Mesendoderm (in vitro differentiated cells): ENCODE data around the gene CNR1.

Experiments used
- DNase-seq: peaks from one replicate; pipeline ENCODE4 v3.0.0; 2013
- H2AK5ac ChIP-seq: 2 replicates; pipeline ENCODE4 v1.6.1; 2013; ENCODE audit warnings: low read length, inconsistent platforms
- H2BK120ac ChIP-seq: 2 replicates; pipeline ENCODE4 v1.6.1; 2013; ENCODE audit warnings: low read depth, mild to moderate bottlenecking, low read length, moderate library complexity, mixed read lengths
- H2BK15ac ChIP-seq: replicated peaks from 2 replicates; pipeline ENCODE4 v1.6.1; 2013; ENCODE audit warnings: low read depth, mild to moderate bottlenecking, moderate library complexity
- H2BK5ac ChIP-seq: 2 replicates; pipeline ENCODE4 v1.6.1; 2013; ENCODE audit warnings: low read length, inconsistent platforms
- H3K18ac ChIP-seq: 2 replicates; pipeline ENCODE4 v1.6.1; 2013; ENCODE audit warnings: mild to moderate bottlenecking, low read length, mixed read lengths
- H3K23ac ChIP-seq: one replicate; pipeline ENCODE4 v1.6.1; 2013; ENCODE audit warnings: low read length
- H3K27ac ChIP-seq: 2 replicates; pipeline ENCODE4 v1.5.1; 2013; ENCODE audit warnings: low read depth, mild to moderate bottlenecking, inconsistent platforms, low read length, moderate library complexity
- H3K27me3 ChIP-seq: 2 replicates; pipeline ENCODE4 v1.6.1; 2013; ENCODE audit warnings: low read length, control low read depth, mild to moderate bottlenecking, inconsistent platforms; ENCODE audit not compliant: insufficient read depth, poor library complexity
- H3K36me3 ChIP-seq: 2 replicates; pipeline ENCODE4 v1.6.1; 2013; ENCODE audit warnings: low read length, inconsistent platforms; ENCODE audit not compliant: control insufficient read depth, insufficient read depth
- H3K4ac ChIP-seq: one replicate; pipeline ENCODE4 v1.6.1; 2013; ENCODE audit warnings: low read depth, mild to moderate bottlenecking, low read length, moderate library complexity
- H3K4me1 ChIP-seq: 2 replicates; pipeline ENCODE4 v1.6.1; 2013; ENCODE audit warnings: low read depth, low read length, inconsistent platforms; ENCODE audit not compliant: control insufficient read depth
- H3K4me2 ChIP-seq: 2 replicates; pipeline ENCODE4 v1.6.1; 2013; ENCODE audit warnings: low read length
- H3K4me3 ChIP-seq: 2 replicates; pipeline ENCODE4 v1.5.1; 2013; ENCODE audit warnings: mild to moderate bottlenecking, low read length
- H3K56ac ChIP-seq: one replicate; pipeline ENCODE4 v1.6.1; 2013; ENCODE audit warnings: low read length
- H3K79me1 ChIP-seq: 2 replicates; pipeline ENCODE4 v1.6.1; 2013; ENCODE audit warnings: low read length, inconsistent platforms
- H3K79me2 ChIP-seq: 2 replicates; pipeline ENCODE4 v1.6.1; 2013; ENCODE audit warnings: mild to moderate bottlenecking, low read length; ENCODE audit not compliant: control insufficient read depth, insufficient read depth
- H3K9ac ChIP-seq: 2 replicates; pipeline ENCODE4 v1.6.1; 2013; ENCODE audit warnings: low read length, inconsistent platforms
- H4K5ac ChIP-seq: one replicate; pipeline ENCODE4 v1.6.1; 2013; ENCODE audit warnings: low read length
- H4K8ac ChIP-seq: one replicate; pipeline ENCODE4 v1.6.1; 2013; ENCODE audit warnings: low read depth, mild to moderate bottlenecking, control low read depth, low read length, moderate library complexity
- WGBS: extraction: QIAGEN DNeasy Blood & Tissue Kit; methylation state at CpG from one replicate; pipeline ENCODE4 v1.1.7; 2013; ENCODE audit warnings: low lambda C conversion rate, missing lambda C conversion rate; ENCODE audit not compliant: insufficient coverage; ENCODE audit errors: extremely low coverage; 5-methylcytosine and 5-hydroxymethylcytosine counted together

Gene CNR1

GRCh38 chr6:88124925-88125557 is 41.1 kb downstream of the CNR1 start:
- Histone ChIP-seq H3K23ac (no peak overlapping the region), H2BK5ac (no peak overlapping the region), H3K4me2 (no peak overlapping the region), H3K4ac (no peak overlapping the region), H4K5ac (no peak overlapping the region), H3K79me1 (no peaks in the 10 kb centered on the region), H4K8ac (no peak overlapping the region), H2BK15ac (no peak overlapping the region), H3K4me1 (no peaks in the 10 kb centered on the region), H3K27ac (no peak overlapping the region), H3K27me3 (no peaks in the 10 kb centered on the region), H3K36me3 (no peaks in the 10 kb centered on the region), H3K79me2 (no peaks in the 10 kb centered on the region), H2AK5ac (no peak overlapping the region), H3K56ac (no peak overlapping the region), H2BK120ac (no peak overlapping the region), H3K9ac (no peak overlapping the region), H3K4me3 (no peak overlapping the region), H3K18ac (no peak overlapping the region)
- no CpG with 5 or more reads among the region's 3 CpGs for WGBS
- DNase-seq = peak; percentile 9

DNA sequence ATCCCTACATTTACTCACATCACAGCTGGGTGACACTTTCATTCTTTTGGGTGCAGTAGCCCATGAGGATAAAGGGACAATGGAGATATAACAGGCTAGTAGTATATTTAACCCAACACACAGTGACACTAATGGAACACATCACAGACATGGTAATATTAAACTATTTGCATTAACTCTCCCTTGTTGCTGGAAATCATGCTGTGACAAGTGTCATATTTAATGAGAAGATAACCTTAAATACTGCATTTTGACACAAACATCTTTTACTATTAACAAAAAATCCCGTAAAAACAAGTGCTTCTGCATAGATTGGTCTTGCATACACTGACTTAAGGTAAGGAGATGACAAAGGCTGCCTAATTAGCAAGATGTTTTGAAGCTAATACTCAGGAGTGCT is 45.5 kb downstream of the CNR1 start:
- no peak overlapping the region for H3K4ac ChIP-seq
- no peaks in the 10 kb centered on the region for H3K4me1 ChIP-seq
- no peak overlapping the region for H2BK120ac ChIP-seq
- DNase-seq = no peak
- H3K23ac ChIP-seq = no peak overlapping the region
- no peak overlapping the region for H2BK15ac ChIP-seq
- H3K4me3 ChIP-seq = no peak overlapping the region
- no peak overlapping the region for H4K8ac ChIP-seq
- no peak overlapping the region for H2AK5ac ChIP-seq
- H3K36me3 ChIP-seq = no peaks in the 10 kb centered on the region
- no CpG with 5 or more reads among the region's 1 CpG for WGBS
- H4K5ac ChIP-seq = no peak overlapping the region
- H3K79me1 ChIP-seq = no peaks in the 10 kb centered on the region
- no peak overlapping the region for H3K18ac ChIP-seq
- H3K4me2 ChIP-seq = no peak overlapping the region
- H3K27me3 ChIP-seq = no peaks in the 10 kb centered on the region
- H3K9ac ChIP-seq = no peak overlapping the region
- H3K27ac ChIP-seq = no peak overlapping the region
- H2BK5ac ChIP-seq = no peak overlapping the region
- H3K56ac ChIP-seq = no peak overlapping the region
- no peaks in the 10 kb centered on the region for H3K79me2 ChIP-seq

DNA sequence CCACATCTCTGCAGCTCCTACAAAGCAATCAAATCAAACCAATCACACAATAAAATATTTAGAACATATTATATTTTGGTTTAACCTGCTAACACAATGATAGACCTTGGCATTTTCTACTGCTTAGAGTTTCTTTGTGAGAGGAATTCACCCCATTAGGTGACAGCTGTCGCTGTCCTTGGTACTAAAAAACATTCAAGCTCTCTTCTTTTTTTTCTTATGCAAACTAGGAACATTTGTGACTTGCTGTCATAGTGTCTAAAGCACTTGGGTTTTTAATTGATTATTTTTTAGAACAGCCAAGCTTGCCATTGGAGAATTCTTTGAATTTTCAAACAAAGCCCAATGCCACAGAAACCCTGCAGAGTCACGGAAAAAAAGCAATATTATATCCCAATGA is 46.4 kb downstream of the CNR1 start:
- no peak overlapping the region for H3K23ac ChIP-seq
- no peak overlapping the region for H3K27ac ChIP-seq
- H3K18ac ChIP-seq = no peak overlapping the region
- H3K4ac ChIP-seq = no peak overlapping the region
- H3K79me1 ChIP-seq = no peaks in the 10 kb centered on the region
- H4K5ac ChIP-seq = no peak overlapping the region
- DNase-seq = peak; percentile 54
- H3K4me1 ChIP-seq = no peaks in the 10 kb centered on the region
- no peak overlapping the region for H4K8ac ChIP-seq
- no peak overlapping the region for H2BK5ac ChIP-seq
- WGBS = no CpG with 5 or more reads among the region's 2 CpGs
- H3K27me3 ChIP-seq = no peaks in the 10 kb centered on the region
- H2BK120ac ChIP-seq = no peak overlapping the region
- no peak overlapping the region for H3K4me2 ChIP-seq
- no peak overlapping the region for H3K56ac ChIP-seq
- H3K36me3 ChIP-seq = no peaks in the 10 kb centered on the region
- H3K4me3 ChIP-seq = no peak overlapping the region
- H3K9ac ChIP-seq = no peak overlapping the region
- H3K79me2 ChIP-seq = no peaks in the 10 kb centered on the region
- H2AK5ac ChIP-seq = no peak overlapping the region
- no peak overlapping the region for H2BK15ac ChIP-seq

DNA sequence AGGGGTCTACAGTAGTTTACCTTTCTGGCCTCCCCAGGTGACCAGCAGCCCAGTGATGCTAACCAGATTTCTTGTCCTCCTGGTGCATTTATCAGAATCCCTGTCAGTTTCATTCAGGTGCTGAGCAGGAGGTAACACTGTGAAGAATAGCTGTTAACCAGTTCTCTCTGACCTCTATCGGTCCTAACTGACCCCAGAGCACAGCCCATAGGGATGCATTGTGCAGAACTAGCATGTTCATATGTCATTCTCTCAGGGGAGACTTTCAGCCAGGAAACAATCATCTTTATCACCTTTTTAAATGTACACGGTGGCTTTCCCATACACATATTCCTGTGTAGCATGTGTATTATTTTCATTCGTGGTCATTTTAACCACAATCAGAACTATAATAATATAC is 49.9 kb downstream of the CNR1 start:
- no peak overlapping the region for H3K23ac ChIP-seq
- no peaks in the 10 kb centered on the region for H3K27me3 ChIP-seq
- no peak overlapping the region for H3K27ac ChIP-seq
- H3K4me1 ChIP-seq = no peaks in the 10 kb centered on the region
- no peak overlapping the region for H4K8ac ChIP-seq
- H3K36me3 ChIP-seq = no peaks in the 10 kb centered on the region
- no peak for DNase-seq
- H3K56ac ChIP-seq = no peak overlapping the region
- H2AK5ac ChIP-seq = no peak overlapping the region
- WGBS = no CpG with 5 or more reads among the region's 3 CpGs
- no peak overlapping the region for H3K4me3 ChIP-seq
- H3K79me1 ChIP-seq = no peaks in the 10 kb centered on the region
- no peak overlapping the region for H3K4ac ChIP-seq
- no peak overlapping the region for H3K9ac ChIP-seq
- no peak overlapping the region for H3K18ac ChIP-seq
- H2BK15ac ChIP-seq = no peak overlapping the region
- no peak overlapping the region for H2BK120ac ChIP-seq
- no peak overlapping the region for H2BK5ac ChIP-seq
- no peak overlapping the region for H3K4me2 ChIP-seq
- no peaks in the 10 kb centered on the region for H3K79me2 ChIP-seq
- H4K5ac ChIP-seq = no peak overlapping the region

GRCh38 chr6:88115307-88115706 is 50.8 kb downstream of the CNR1 start:
- Histone ChIP-seq H4K8ac (no peak overlapping the region), H2BK5ac (no peak overlapping the region), H3K36me3 (no peaks in the 10 kb centered on the region), H3K23ac (no peak overlapping the region), H2BK120ac (no peak overlapping the region), H4K5ac (no peak overlapping the region), H2BK15ac (no peak overlapping the region), H3K79me1 (no peaks in the 10 kb centered on the region), H3K79me2 (no peaks in the 10 kb centered on the region), H2AK5ac (no peak overlapping the region), H3K4me1 (no peaks in the 10 kb centered on the region), H3K18ac (no peak overlapping the region), H3K4ac (no peak overlapping the region), H3K9ac (no peak overlapping the region), H3K56ac (no peak overlapping the region), H3K27me3 (no peaks in the 10 kb centered on the region), H3K4me2 (no peak overlapping the region), H3K27ac (no peak overlapping the region), H3K4me3 (no peak overlapping the region)
- no peak for DNase-seq
- no CpG with 5 or more reads among the region's 2 CpGs for WGBS

GRCh38 chr6:88114838-88115237 is 51.3 kb downstream of the CNR1 start:
- Histone ChIP-seq H3K36me3 (no peaks in the 10 kb centered on the region), H4K8ac (no peak overlapping the region), H3K79me1 (no peaks in the 10 kb centered on the region), H3K23ac (no peak overlapping the region), H3K27me3 (no peaks in the 10 kb centered on the region), H3K18ac (no peak overlapping the region), H2BK5ac (no peak overlapping the region), H3K27ac (no peak overlapping the region), H3K4me2 (no peak overlapping the region), H2AK5ac (no peak overlapping the region), H3K4me3 (no peak overlapping the region), H4K5ac (no peak overlapping the region), H3K9ac (no peak overlapping the region), H3K4me1 (no peaks in the 10 kb centered on the region), H2BK15ac (no peak overlapping the region), H2BK120ac (no peak overlapping the region), H3K56ac (no peak overlapping the region), H3K79me2 (no peaks in the 10 kb centered on the region), H3K4ac (no peak overlapping the region)
- WGBS = no CpG with 5 or more reads among the region's 2 CpGs
- no peak for DNase-seq
